ENCODE measurements around the gene F5. TPM values are rescaled to one million over a fixed set of nuclear protein-coding genes. Genes with fewer than 3 reads are reported as not detected.
A peak's percentile ranks its signal among the peaks of the same experiment; 100 is the strongest.

F5 gene
- total and polyA plus RNA-seq, 10 of the 15 experiments (the other 5 are each of a cell fraction or from before 2014, with no cell fraction given), result under 0.01 to 3.8 (median 0.40) TPM

GRCh38 chr1:169485431-169486280, 100.6 kb downstream of the F5 start, which contains the start of gene SLC19A2:
Gene SLC19A2 (minus strand): TSS chr1:169485944. CDS start chr1:169485766, 178 bp downstream.
- H3K4me3 ChIP-seq, result peak within 1 kb of the TSS; percentile 88
- DNase-seq (ENCODE audit: low read depth, low spot score) (peak; percentile 91), FAIRE-seq (peak; percentile 95), ATAC-seq (peak; percentile 98)
- BruUV-seq (replicated peaks), result no TSS peak
- H3K27me3 ChIP-seq (replicated peaks in 1 of 2; ENCODE audit: control insufficient read depth in 2 of 2, insufficient read depth in 2 of 2, low read length in 1 of 2), result no peaks in the 10 kb centered on the region
- no peaks in the 10 kb centered on the region for H3K36me3 ChIP-seq (ENCODE audit: control insufficient read depth in 2 of 2, insufficient read depth in 2 of 2, low read length in 1 of 2)
- peak within 1 kb of the TSS; percentile 68 for H3K27ac ChIP-seq (ENCODE audit: control insufficient read depth, insufficient read depth)
- intact Hi-C loops (cut with micrococcal nuclease; ENCODE audit: unreplicated experiment), result loop anchor here (1.0 to 5.0 kb wide), 5 partner anchors 42 to 312 kb away; partner anchors contain the start of gene BLZF1
- H3K4me2 ChIP-seq (ENCODE audit: control insufficient read depth, insufficient read depth), result peak within 1 kb of the TSS; percentile 100
- ChIA-PET CTCF (interaction anchor here (1.0 to 1.1 kb wide), 3 partner anchors 43 to 1143 kb away, joined by 3 to 4 read pairs (median 3); no protein-coding TSS in a partner anchor), RAD21 (ENCODE audit: unreplicated experiment) (interaction anchor here (0.6 to 1.7 kb wide), 6 partner anchors 10 to 423 kb away, joined by 3 to 4 read pairs (median 4); no protein-coding TSS in a partner anchor), POLR2A (interaction anchor here (0.9 kb wide), 3 partner anchors 41 to 170 kb away, joined by 3 to 5 read pairs (median 3); no protein-coding TSS in a partner anchor), SMC1A (ENCODE audit: uncharacterized antibody, unreplicated experiment) (interaction anchor here (0.8 to 1.7 kb wide), 7 partner anchors 10 to 1047 kb away, joined by 3 to 8 read pairs (median 3); partner anchors contain the start of gene BLZF1)
- peak within 1 kb of the TSS; percentile 98 for H2AFZ ChIP-seq (ENCODE audit: control insufficient read depth, low read depth, low read length)
- peak within 1 kb of the TSS; percentile 80 for H3K9ac ChIP-seq (ENCODE audit: control insufficient read depth, insufficient read depth, low read length)
- WGBS (ENCODE audit: insufficient coverage, insufficient replicate concordance, low lambda C conversion rate, missing lambda C conversion rate), result 1% methylated on average over 69 of the region's 85 CpGs
- no peaks in the 10 kb centered on the region for H4K20me1 ChIP-seq (ENCODE audit: control insufficient read depth, insufficient read depth)
- in situ Hi-C loops (cut with MboI), result no loop called here
- H3K79me2 ChIP-seq (ENCODE audit: control insufficient read depth, insufficient read depth, low read length), result peaks cover 11% of the 10 kb centered on the region
- H3K4me1 ChIP-seq (ENCODE audit: control insufficient read depth, insufficient read depth, low read length), result peaks cover 8% of the 10 kb centered on the region
- no peaks in the 10 kb centered on the region for H3K9me3 ChIP-seq (replicated peaks; ENCODE audit: control insufficient read depth, insufficient read depth, low read length)
- TF ChIP-seq ZBTB40 (IDR thresholded peaks at IDR 0.05; ENCODE audit: borderline replicate concordance), result no peak
- TF ChIP-seq SP1 (IDR thresholded peaks at IDR 0.05; ENCODE audit: low read depth, low read length), result peak; percentile 93
- no peak for TF ChIP-seq KDM1A (IDR thresholded peaks at IDR 0.05; ENCODE audit: borderline replicate concordance)
- TF ChIP-seq MYB (IDR thresholded peaks at IDR 0.05; ENCODE audit: borderline replicate concordance, low read depth, low read length), result no peak
- peak; percentile 59; the same call in 1 of the 2 replicates for TF ChIP-seq ZNF207 (IDR thresholded peaks at IDR 0.05; ENCODE audit: borderline replicate concordance)
- no peak for TF ChIP-seq PRDM15 (CRISPR knock-in tag; IDR thresholded peaks at IDR 0.05)
- no peak for TF ChIP-seq RBBP5 (conservative IDR thresholded peaks at IDR 0.05)
- TF ChIP-seq EP300 (IDR thresholded peaks at IDR 0.05; ENCODE audit: borderline replicate concordance in 1 of 2, control insufficient read depth in 1 of 2, low read depth in 2 of 2, low read length in 2 of 2), result no peak; a peak in 1 of 4 replicates
- TF ChIP-seq MLLT1 (IDR thresholded peaks at IDR 0.05), result no peak; the same call in 1 of the 2 replicates
- TF ChIP-seq HDGF (IDR thresholded peaks at IDR 0.05), result peak; percentile 78
- TF ChIP-seq NR2F1 (conservative IDR thresholded peaks at IDR 0.05), result peak; percentile 77

Data from GM12878 (cell line).